Sigmoid colon (tissue), 7 donors: ENCODE measurements around the gene ZZZ3. TPM values are rescaled to one million over a fixed set of nuclear protein-coding genes. Genes with fewer than 3 reads are reported as not detected.

Experiments
- DNase-seq: peaks from one replicate; pipeline ENCODE4 v3.0.0-alpha.2; 2019
- H3K27ac ChIP-seq, 4 donors: fragments of 200-600 bp; sonication (generic); one replicate each; pipeline ENCODE4 v1.5.1; 2016 to 2019; ENCODE audit warnings: mild to moderate bottlenecking in 1 of 4
- H3K27me3 ChIP-seq, 3 donors: fragments of 200-600 bp; sonication (generic); one replicate each; pipeline ENCODE4 v1.5.1; 2019; ENCODE audit warnings: mild to moderate bottlenecking in 1 of 3
- H3K36me3 ChIP-seq, 4 donors: fragments of 200-600 bp; sonication (generic); one replicate each; pipeline ENCODE4 v1.5.1; 2016 to 2019
- H3K4me1 ChIP-seq, 4 donors: fragments of 200-600 bp; sonication (generic); one replicate each; pipeline ENCODE4 v1.5.1; 2017 to 2019
- H3K4me3 ChIP-seq, 4 donors: fragments of 200-600 bp; sonication (generic); one replicate each; pipeline ENCODE4 v1.5.1; 2017 to 2019; ENCODE audit warnings: mild to moderate bottlenecking in 2 of 4, moderate library complexity in 1 of 4
- H3K9me3 ChIP-seq, 4 donors: fragments of 200-600 bp in 3 of 4; sonication (generic) in 3 of 4; one replicate each; pipeline versions ENCODE4 v1.5.1 to v1.6.1; 2013 to 2019
- EP300 ChIP-seq, 4 donors: sonication (generic); formaldehyde crosslinking; IDR thresholded peaks; one replicate each; pipeline ENCODE4 v1.6.1; 2017; ENCODE audit warnings: antibody characterized with exemption in 4 of 4
- POLR2A ChIP-seq, 2 donors: fragments of 450-650 bp; IDR thresholded peaks; one replicate each; pipeline ENCODE4 v1.6.1; 2016; ENCODE audit warnings: antibody characterized with exemption in 2 of 2, mild to moderate bottlenecking in 2 of 2, moderate library complexity in 2 of 2
- POLR2AphosphoS5 ChIP-seq, 4 donors: sonication (generic); formaldehyde crosslinking; IDR thresholded peaks; one replicate each; pipeline ENCODE4 v1.6.1; 2017; ENCODE audit warnings: antibody characterized with exemption in 4 of 4
- WGBS, 2 donors: extraction: QIAGEN DNeasy Blood & Tissue Kit; methylation state at CpG; one replicate each; pipeline ENCODE4 v1.1.7; 2013; 5-methylcytosine and 5-hydroxymethylcytosine counted together
- intact Hi-C: fragments of 100-400 bp; cut with DNase I; formaldehyde crosslinking; loops from one replicate; pipeline ENCODE4 v1.15.1; 2023
- polyA plus RNA-seq, 3 donors: library from polyadenylated mRNA; stranded (reverse); fragments of 200-250 nt; gene quantifications; one replicate each; pipeline ENCODE4 v1.2.3, GENCODE V29; 2013
- total RNA-seq, 4 donors: library from RNA; depleted of rRNA; stranded (reverse); fragments of >200 nt; gene quantifications; one replicate each; pipeline ENCODE4 v1.1.0, GENCODE V29; 2016
- TF ChIP-seq, protein P1 (sequence below), 4 experiments: fragments of 450-650 bp in 3 of 4; fragments of 200-600 bp in 1 of 4; IDR thresholded peaks; one replicate each; pipeline ENCODE4 v1.5.1; 2016 to 2019; ENCODE audit warnings: antibody characterized with exemption in 4 of 4, mild to moderate bottlenecking in 3 of 4, moderate library complexity in 2 of 4
- donor health status: healthy with polysubstance abuse.
- donor health status: Bipolar disorder and iron deficiency.
- donor health status: healthy.

Gene ZZZ3
- total and polyA plus RNA-seq, 7 donors, result 5.3 to 69.4 (median 58.1) TPM

DNA sequence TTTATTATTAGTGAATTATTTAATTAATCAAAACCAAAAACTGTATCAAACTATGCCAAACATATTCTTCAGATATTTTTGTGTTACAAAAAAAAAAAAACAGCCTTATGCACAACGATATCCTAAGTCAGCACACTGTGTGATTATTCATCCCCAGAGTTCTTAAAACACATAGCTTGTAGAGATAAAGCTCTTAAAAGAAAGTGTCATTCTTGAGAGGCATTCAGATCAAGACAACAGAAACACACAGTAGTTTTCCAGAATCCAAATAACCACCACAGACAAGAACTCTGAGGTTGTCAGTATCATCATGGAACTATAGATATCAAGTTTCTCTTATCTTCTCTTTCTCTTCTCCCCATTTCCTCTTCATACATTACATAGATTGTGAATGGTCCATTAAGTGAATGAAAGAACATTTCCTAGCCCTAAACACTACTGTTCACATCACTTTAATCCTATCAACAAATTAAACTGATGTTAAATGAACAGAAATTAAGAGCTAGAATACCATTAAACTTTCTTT is 13.5 kb downstream of the ZZZ3 start:
- Histone ChIP-seq H3K36me3 (no peaks in the 10 kb centered on the region), H3K27ac (no peak overlapping the region), H3K9me3 (no peaks in the 10 kb centered on the region), H3K4me1 (peaks cover 0 to 76% (median 40%) of the 10 kb centered on the region in 4 donors), H3K4me3 (no peak overlapping the region), H3K27me3 (no peaks in the 10 kb centered on the region)
- intact Hi-C loops, result no loop called here
- DNase-seq, result no peak
- WGBS, 2 donors, result 65 to 69% methylated on average over 1 of the region's 1 CpG
- TF ChIP-seq, protein P1, sequence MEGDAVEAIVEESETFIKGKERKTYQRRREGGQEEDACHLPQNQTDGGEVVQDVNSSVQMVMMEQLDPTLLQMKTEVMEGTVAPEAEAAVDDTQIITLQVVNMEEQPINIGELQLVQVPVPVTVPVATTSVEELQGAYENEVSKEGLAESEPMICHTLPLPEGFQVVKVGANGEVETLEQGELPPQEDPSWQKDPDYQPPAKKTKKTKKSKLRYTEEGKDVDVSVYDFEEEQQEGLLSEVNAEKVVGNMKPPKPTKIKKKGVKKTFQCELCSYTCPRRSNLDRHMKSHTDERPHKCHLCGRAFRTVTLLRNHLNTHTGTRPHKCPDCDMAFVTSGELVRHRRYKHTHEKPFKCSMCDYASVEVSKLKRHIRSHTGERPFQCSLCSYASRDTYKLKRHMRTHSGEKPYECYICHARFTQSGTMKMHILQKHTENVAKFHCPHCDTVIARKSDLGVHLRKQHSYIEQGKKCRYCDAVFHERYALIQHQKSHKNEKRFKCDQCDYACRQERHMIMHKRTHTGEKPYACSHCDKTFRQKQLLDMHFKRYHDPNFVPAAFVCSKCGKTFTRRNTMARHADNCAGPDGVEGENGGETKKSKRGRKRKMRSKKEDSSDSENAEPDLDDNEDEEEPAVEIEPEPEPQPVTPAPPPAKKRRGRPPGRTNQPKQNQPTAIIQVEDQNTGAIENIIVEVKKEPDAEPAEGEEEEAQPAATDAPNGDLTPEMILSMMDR (IDR thresholded peaks at IDR 0.05), result no peak
- no peak for TF ChIP-seq EP300 (IDR thresholded peaks at IDR 0.05)
- TF ChIP-seq POLR2A (IDR thresholded peaks at IDR 0.05), result no peak
- no peak for TF ChIP-seq POLR2AphosphoS5 (IDR thresholded peaks at IDR 0.05)

DNA sequence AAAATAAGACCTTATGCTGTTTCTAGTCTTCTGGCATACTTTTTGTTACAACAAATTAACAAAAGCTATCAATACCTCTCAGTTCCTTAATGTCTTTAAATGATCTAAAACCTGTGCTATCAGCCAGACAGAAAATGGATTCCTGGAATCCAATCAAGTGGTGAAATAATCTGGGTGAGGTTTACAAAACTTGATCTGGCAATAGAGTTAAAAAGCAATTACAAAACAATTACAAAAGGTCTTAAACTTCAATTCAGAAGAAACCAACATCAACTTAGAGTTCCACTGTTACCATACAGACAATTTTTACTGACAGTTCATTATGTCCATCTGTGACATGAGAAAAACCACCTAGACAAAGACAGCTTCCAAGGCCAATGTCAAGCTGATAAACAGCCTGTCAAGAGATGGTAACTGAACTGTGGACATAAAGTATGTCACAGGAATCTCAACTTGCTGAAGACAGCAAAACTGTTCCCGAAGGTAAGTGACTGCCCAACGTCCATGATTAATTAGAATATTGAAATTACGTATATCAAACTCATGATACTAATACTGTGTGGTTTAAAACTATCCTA is 17.4 kb downstream of the ZZZ3 start:
- Histone ChIP-seq H3K36me3 (no peaks in the 10 kb centered on the region), H3K4me1 (peaks cover 0 to 46% (median 13%) of the 10 kb centered on the region in 4 donors), H3K4me3 (no peak overlapping the region), H3K27ac (no peak overlapping the region), H3K27me3 (no peaks in the 10 kb centered on the region), H3K9me3 (no peaks in the 10 kb centered on the region)
- intact Hi-C loops, result no loop called here
- TF ChIP-seq POLR2A (IDR thresholded peaks at IDR 0.05) (no peak), POLR2AphosphoS5 (IDR thresholded peaks at IDR 0.05) (no peak), EP300 (IDR thresholded peaks at IDR 0.05) (no peak)
- TF ChIP-seq, protein P1 (IDR thresholded peaks at IDR 0.05), result no peak
- WGBS, 2 donors, result 86 to 89% methylated on average over 3 of the region's 3 CpGs
- no peak for DNase-seq

DNA sequence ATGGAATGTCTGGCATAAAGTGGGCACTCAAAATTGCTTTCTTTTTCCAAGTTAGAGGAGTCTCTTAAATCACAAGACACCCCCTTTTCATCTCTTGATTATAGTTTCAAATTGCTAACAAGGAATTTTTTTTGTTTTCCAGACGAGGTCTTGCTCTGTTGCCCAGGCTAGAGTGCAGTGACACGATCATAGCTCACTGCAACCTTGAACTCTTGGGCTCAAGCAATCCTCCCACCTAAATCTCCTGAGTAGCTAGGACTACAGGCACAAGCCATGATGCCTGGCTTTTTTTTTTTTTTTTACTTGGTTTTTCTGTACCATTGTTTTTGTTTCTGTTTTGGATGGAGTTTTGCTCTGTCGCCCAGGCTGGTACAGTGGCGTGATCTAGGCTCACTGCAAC is 20.8 kb downstream of the ZZZ3 start:
- H3K4me1 ChIP-seq, result peaks cover 0 to 27% (median 13%) of the 10 kb centered on the region in 4 donors
- no peak for TF ChIP-seq POLR2AphosphoS5 (IDR thresholded peaks at IDR 0.05)
- TF ChIP-seq EP300 (IDR thresholded peaks at IDR 0.05), result no peak
- no peak for TF ChIP-seq POLR2A (IDR thresholded peaks at IDR 0.05)
- TF ChIP-seq, protein P1 (IDR thresholded peaks at IDR 0.05), result no peak
- H3K27ac ChIP-seq, result no peak overlapping the region
- no peaks in the 10 kb centered on the region for H3K36me3 ChIP-seq
- H3K9me3 ChIP-seq, result no peaks in the 10 kb centered on the region
- no peak for DNase-seq
- H3K27me3 ChIP-seq, result no peaks in the 10 kb centered on the region
- no peak overlapping the region for H3K4me3 ChIP-seq
- intact Hi-C loops, result no loop called here
- 85 to 94% methylated on average over 4 of the region's 4 CpGs for WGBS, 2 donors

DNA sequence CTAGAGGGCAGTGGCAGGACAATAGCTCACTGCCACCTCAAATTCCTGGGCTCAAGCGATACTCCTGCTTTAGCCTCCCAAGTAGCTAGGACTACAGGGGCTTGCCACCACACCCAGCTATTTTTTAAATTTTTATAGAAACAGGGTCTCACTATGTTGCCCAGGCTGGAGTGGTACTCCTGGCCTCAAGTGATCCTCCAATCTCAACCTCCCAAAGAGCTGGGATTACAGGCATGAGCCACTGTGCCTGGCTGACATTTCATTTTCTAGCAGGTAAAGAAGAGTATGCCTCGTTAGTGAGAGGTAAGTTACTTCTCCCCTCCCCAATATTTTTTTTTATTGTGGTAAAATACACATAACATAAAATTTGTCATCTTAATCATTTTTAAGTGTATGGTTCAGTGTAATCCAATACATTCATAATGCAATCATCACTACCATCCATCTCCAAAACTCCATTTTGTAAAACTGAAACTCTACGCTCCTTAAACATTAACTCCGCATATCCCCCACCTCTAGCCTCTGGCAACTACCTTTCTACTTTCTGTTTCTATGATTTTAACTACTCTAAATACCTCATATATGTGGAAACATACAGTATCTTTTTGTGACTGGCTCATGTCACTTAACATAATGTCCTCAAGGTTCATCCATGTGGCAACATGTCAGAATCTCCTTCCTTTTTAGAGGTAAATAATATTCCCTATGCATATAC is 22.4 kb downstream of the ZZZ3 start:
- Histone ChIP-seq H3K27ac (no peak overlapping the region), H3K27me3 (no peaks in the 10 kb centered on the region), H3K36me3 (no peaks in the 10 kb centered on the region), H3K9me3 (no peaks in the 10 kb centered on the region), H3K4me3 (no peak overlapping the region), H3K4me1 (peaks cover 0 to 13% (median 11%) of the 10 kb centered on the region in 4 donors)
- intact Hi-C loops, result no loop called here
- TF ChIP-seq, protein P1 (IDR thresholded peaks at IDR 0.05), result no peak
- no peak for TF ChIP-seq POLR2A (IDR thresholded peaks at IDR 0.05)
- no peak for TF ChIP-seq POLR2AphosphoS5 (IDR thresholded peaks at IDR 0.05)
- TF ChIP-seq EP300 (IDR thresholded peaks at IDR 0.05), result no peak
- 72 to 96% methylated on average over 4 of the region's 4 CpGs for WGBS, 2 donors
- no peak for DNase-seq
